Measurements from ENCODE around the gene TNFRSF13B.

GRCh38 chr17:16989230-16989952 lies 17.5 kb upstream of the TNFRSF13B start:
- no peak for TF ChIP-seq CTCF (IDR thresholded peaks at IDR 0.05; ENCODE audit: low read depth, low read length)
- TF ChIP-seq EZH2phosphoT487 (IDR thresholded peaks at IDR 0.05; ENCODE audit: low read depth), result no peak

All from OCI-LY3 (cell line).